A673 (cell line): ENCODE data around the gene SLC35A2.

ENCODE experiments used
- CTCF ChIP-seq: fragments of 300-800, 200-600 bp; sonication (generic); conservative IDR thresholded peaks from 2 replicates; pipeline ENCODE4 v1.5.1; 2017; ENCODE audit warnings: low read depth, mild to moderate bottlenecking, antibody characterized with exemption, low read length, moderate library complexity, mixed read lengths
- EZH2 ChIP-seq: fragments of 200-600 bp; sonication (generic); IDR thresholded peaks from 2 replicates; pipeline ENCODE4 v1.6.1; 2017; ENCODE audit warnings: borderline replicate concordance, low read depth, mild to moderate bottlenecking, mixed read lengths, antibody characterized with exemption, low read length; ENCODE audit not compliant: poor library complexity, severe bottlenecking

DNA sequence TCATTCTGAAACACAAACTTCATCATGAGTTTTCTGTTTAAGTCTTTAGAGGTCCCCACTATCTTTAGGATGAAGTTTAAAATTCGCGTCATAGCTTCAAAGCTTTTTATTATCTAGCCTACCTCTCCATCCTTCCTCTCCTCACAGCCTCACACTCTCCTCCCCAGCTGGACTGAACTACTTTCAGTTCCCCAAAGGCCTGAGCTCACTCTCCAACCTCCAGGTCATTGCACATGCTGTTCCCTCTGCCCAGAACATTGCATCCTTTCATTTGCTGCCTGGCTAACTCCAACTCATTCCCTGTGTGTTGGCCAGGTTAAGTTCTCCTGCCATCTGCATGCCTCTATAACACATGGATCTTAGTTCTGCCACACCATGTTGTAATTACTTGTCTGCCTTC lies 48.8 kb upstream of the SLC35A2 start:
- TF ChIP-seq CTCF, result no peak
- TF ChIP-seq EZH2, result no peak
